Fibroblast of pulmonary artery (primary cell): ENCODE measurements around the gene MAL.

Experiments
- DNase-seq: peaks from one replicate; pipeline ENCODE4 v3.0.0-alpha.2; 2010; ENCODE audit warnings: low read depth
- H3K4me3 ChIP-seq: replicated peaks from 2 replicates; pipeline ENCODE4 v1.5.1; 2011; ENCODE audit warnings: low read depth, mild to moderate bottlenecking, control low read depth, low read length, moderate library complexity
- TF ChIP-seq, protein P1 (sequence below): IDR thresholded peaks from 2 replicates; pipeline ENCODE4 v1.5.1; 2011; ENCODE audit warnings: mild to moderate bottlenecking, control low read depth, low read length, inconsistent platforms; ENCODE audit errors: missing control alignments

Gene MAL

DNA sequence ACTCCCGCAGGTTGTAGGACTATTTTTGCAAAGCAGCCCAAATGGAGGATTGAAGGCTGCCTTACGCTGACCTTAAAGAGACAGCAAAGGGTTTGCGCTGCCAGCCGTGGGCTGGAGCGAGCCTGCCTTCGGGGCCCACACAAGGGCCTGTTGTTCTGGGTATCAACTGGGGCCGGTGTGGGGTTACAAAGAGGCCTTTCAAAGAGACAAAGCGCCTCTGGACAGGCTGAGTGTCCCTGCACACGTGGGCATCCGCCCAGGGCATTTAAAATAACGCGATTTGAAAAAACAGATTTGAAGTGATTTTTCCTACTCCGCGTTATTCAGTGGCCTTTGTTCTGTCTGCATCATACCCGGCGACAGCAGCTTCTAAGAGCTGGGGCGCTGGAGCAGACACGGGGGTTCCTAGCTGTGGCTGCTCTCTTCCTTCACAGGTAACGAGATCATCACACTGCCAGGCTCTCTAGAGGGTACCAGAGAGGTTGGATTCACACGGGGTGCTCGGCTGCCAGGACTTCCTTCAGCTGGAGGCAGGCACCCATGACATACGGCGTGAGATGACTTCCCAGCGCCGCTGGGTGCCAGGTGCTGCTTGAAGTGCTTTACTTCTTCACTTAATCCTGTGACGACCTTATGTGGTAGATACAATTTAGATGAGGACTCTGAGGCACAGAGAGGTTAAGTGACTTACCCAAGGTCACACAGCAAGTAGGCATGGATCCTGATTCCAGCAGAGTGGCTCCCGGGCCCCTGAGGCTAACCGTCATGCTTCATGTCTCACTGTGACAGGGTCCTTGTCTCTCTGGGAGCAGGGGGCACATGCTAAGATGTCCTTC is 32.2 kb downstream of the MAL start:
- TF ChIP-seq, protein P1, sequence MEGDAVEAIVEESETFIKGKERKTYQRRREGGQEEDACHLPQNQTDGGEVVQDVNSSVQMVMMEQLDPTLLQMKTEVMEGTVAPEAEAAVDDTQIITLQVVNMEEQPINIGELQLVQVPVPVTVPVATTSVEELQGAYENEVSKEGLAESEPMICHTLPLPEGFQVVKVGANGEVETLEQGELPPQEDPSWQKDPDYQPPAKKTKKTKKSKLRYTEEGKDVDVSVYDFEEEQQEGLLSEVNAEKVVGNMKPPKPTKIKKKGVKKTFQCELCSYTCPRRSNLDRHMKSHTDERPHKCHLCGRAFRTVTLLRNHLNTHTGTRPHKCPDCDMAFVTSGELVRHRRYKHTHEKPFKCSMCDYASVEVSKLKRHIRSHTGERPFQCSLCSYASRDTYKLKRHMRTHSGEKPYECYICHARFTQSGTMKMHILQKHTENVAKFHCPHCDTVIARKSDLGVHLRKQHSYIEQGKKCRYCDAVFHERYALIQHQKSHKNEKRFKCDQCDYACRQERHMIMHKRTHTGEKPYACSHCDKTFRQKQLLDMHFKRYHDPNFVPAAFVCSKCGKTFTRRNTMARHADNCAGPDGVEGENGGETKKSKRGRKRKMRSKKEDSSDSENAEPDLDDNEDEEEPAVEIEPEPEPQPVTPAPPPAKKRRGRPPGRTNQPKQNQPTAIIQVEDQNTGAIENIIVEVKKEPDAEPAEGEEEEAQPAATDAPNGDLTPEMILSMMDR, result no peak
- H3K4me3 ChIP-seq, result no peak overlapping the region
- no peak for DNase-seq

DNA sequence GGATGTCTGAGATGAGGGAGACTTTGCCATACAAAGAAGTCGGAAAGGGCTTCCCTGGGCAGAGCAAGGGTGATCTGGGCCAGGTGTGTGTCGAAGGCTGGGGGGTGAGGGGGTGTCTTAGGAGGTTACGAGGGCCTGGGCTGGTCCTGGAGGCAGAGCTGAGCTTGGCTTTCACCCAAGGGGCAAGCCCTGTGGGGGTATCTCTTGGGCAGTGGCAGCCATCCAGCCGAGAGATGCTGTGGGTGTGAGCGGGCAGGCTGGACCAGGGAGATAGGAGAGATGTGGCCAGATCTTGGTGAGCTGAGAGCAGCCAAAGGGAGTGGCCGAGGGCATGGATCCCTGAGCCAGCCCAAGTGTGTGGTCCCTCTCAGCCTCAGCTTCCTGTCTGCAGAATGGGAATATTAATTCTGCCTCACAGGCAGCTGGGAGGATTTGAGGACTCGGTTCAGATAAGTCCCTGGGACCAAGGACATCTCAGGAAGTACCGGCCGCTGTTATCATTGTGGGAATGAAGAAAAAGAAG is 33.0 kb downstream of the MAL start:
- DNase-seq, result no peak
- no peak overlapping the region for H3K4me3 ChIP-seq
- TF ChIP-seq, protein P1, result no peak

DNA sequence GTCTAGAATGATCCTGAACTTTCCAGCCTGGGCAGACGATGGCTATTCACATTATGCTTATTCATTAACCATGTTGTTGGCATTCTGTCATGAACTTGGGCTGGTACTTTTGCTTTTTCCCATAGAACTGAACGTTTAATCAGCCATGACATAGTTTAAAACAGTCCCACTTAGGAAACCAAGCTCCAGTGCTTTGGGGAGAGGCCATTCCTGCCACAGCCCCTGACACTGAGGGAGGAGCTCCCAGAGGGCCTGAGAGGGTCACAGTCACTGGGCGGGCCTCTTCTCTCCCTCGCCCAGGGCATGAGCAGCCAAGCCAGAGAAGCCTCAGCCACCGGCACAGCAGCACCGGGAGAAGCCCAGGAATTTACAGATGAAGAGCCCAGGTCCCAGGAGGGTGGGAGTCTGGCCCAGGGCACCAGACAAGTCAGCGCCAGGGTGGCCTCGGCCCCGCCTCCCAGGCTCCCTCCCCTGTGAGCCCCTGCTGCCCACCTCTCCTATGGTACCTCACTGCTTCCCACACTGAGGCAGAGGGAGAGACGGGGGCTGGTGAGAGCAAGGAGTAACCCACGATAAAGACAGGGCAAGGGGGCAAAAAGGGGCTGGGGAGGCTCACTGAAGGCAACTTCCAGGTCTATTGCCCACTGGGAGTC is 33.6 kb downstream of the MAL start:
- no peak overlapping the region for H3K4me3 ChIP-seq
- TF ChIP-seq, protein P1, result no peak
- DNase-seq, result no peak

DNA sequence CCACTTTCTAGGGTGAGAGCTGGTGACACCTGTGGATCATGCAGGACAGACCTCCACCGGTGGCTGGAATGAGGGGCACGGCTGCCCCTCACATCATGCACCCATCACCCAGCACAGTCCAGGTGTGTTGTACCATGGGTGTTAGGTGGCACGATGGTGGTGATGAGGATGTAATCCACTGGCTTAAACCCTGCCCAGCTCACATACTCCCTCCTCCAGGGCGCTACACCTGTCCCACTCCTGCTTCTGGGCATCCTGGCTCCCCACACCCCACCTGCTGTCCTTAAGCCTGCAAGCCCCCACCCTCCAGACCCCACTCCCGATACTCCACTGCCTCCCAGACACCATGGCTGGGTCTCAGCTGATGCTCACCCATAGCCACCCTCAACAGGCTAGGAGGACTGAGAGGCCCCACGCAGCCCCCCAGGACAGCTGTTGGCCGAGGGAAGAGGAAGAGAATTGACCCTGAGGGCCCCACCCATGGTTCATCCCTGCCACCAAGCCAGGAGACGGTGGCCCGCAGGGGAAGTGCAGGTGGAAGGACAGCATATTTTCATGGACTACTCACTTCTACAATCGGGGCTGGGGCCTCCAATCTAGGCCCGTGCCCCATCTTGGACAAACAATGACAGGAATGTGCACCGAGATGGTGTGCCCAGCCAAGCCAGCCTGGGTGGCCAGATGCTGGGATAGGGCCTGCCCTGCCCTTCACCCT is 34.3 kb downstream of the MAL start:
- no peak for DNase-seq
- TF ChIP-seq, protein P1, result no peak
- H3K4me3 ChIP-seq, result no peak overlapping the region

DNA sequence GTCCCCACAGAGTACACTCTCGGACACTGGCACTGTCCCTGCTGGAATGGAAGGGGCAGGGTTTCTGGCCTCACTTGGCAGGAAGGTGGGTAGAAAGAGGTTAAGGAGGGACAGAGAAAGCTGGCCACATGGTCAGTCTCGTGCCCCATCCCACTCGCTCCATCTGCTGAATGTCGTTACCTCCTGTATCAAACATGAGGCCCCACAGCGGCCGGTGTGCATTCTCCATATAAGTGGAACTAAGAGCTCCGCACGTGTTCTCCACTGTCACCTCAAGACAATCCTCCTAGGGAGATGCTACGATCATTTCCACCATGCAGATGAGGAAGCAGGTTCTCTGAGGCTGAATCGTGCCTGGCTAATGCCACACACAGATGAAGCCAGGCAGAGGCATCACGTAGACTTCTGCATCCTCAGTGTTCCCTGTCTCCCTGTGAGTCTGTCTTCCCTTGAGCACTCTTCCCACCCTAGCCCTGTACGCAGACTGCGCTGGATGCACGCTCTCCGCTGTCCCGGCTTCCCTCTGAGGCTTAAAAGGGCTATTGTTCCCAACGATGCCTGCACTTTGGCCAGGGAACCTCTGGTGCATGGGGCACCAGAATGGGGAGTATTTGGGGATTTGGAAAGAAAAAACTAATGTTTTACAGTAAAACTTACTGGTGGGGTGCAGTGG is 35.1 kb downstream of the MAL start:
- no peak for DNase-seq
- TF ChIP-seq, protein P1, result no peak

DNA sequence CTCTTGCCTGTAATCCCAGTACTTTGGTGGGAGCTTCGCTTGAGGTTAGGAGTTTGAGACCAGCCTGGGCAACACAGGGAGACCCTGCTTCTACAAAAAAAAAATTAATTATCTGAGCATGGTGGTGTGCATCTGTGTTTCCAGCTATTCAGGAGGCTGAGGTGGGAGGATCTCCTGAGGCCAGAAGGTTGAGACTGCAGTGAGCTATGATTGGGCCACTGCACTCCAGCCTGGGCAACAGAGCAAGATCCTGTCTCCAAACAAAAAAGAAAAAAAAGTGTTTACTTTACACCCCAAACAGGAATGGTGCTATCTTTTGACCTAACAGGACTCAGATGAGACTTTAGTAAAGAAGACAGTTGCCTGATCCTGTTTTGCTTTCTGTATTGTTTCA is 35.6 kb downstream of the MAL start:
- DNase-seq, result no peak
- no peak overlapping the region for H3K4me3 ChIP-seq
- TF ChIP-seq, protein P1, result no peak

More for the DNA sequence above, 35.1 kb downstream of the MAL start:
- H3K4me3 ChIP-seq, result no peak overlapping the region
